NCI-H345 (cell line): ENCODE measurements around the gene STYK1.
"Not testable (repeated sequence)": the region's sequence is repeated elsewhere in the genome, so short reads cannot be mapped to it uniquely, and the experiment has no call there.

Experiments
- DNase-seq: peaks from one replicate; lab custom pipeline; 2025; lab: John Stamatoyannopoulos, UW

Gene STYK1

GRCh38 chr12:10620078-10620779 lies 53.6 kb downstream of the STYK1 start:
- no peak for DNase-seq

- DNase-seq, result no peak
Observed at GRCh38 chr12:10618338-10618987, 55.4 kb downstream of the STYK1 start.

- no peak for DNase-seq
Observed at GRCh38 chr12:10617863-10618262, 56.0 kb downstream of the STYK1 start.

GRCh38 chr12:10615532-10615931 lies 58.3 kb downstream of the STYK1 start:
- DNase-seq, result no peak

GRCh38 chr12:10614056-10614370 lies 59.8 kb downstream of the STYK1 start:
- peak; percentile 26 for DNase-seq

- DNase-seq, result peak; percentile 98
Observed at GRCh38 chr12:10613349-10614055, 60.4 kb downstream of the STYK1 start, which contains the start of gene MAGOHB. Gene MAGOHB (minus strand): TSS chr12:10613609. CDS start chr12:10613532, 77 bp downstream.

- peak; percentile 34 for DNase-seq
Observed at GRCh38 chr12:10612984-10613348, 60.9 kb downstream of the STYK1 start.

GRCh38 chr12:10612110-10612509 lies 61.7 kb downstream of the STYK1 start:
- DNase-seq, result no peak

- DNase-seq, result not testable (repeated sequence)
Observed at GRCh38 chr12:10611258-10611657, 62.6 kb downstream of the STYK1 start.

GRCh38 chr12:10610188-10610587 lies 63.7 kb downstream of the STYK1 start:
- DNase-seq, result no peak

GRCh38 chr12:10607885-10608458 lies 65.9 kb downstream of the STYK1 start:
- DNase-seq, result no peak

GRCh38 chr12:10601860-10602259 lies 72.0 kb downstream of the STYK1 start:
- DNase-seq, result no peak

GRCh38 chr12:10600988-10601387 lies 72.9 kb downstream of the STYK1 start:
- no peak for DNase-seq

GRCh38 chr12:10595881-10596280 lies 78.0 kb downstream of the STYK1 start:
- no peak for DNase-seq

GRCh38 chr12:10590966-10591365 lies 82.9 kb downstream of the STYK1 start:
- DNase-seq, result no peak

- DNase-seq, result no peak
Observed at GRCh38 chr12:10584415-10584814, 89.4 kb downstream of the STYK1 start.

- DNase-seq, result no peak
Observed at GRCh38 chr12:10582704-10583103, 91.1 kb downstream of the STYK1 start.

GRCh38 chr12:10582133-10582532 lies 91.7 kb downstream of the STYK1 start:
- DNase-seq, result not testable (repeated sequence)

- no peak for DNase-seq
Observed at GRCh38 chr12:10574307-10574706, 99.5 kb downstream of the STYK1 start.

GRCh38 chr12:10572021-10572490 lies 101.8 kb downstream of the STYK1 start:
- not testable (repeated sequence) for DNase-seq

- DNase-seq, result no peak
Observed at GRCh38 chr12:10571141-10571540, 102.7 kb downstream of the STYK1 start.
